Mucosa of rectum (tissue), 2 donors: ENCODE measurements around the gene GID8.

Experiments used
- H3K27ac ChIP-seq, 2 donors: one replicate each; pipeline ENCODE4 v1.7.0; 2013; ENCODE audit warnings: inconsistent platforms in 2 of 2, low read depth in 2 of 2, low read length in 2 of 2
- H3K27me3 ChIP-seq, 2 donors: one replicate each; pipeline ENCODE4 v1.7.0; 2013; ENCODE audit warnings: low read length in 2 of 2; ENCODE audit not compliant: control insufficient read depth in 2 of 2, insufficient read depth in 2 of 2
- H3K36me3 ChIP-seq, 2 donors: one replicate each; pipeline ENCODE4 v1.7.0; 2013; ENCODE audit warnings: low read length in 2 of 2; ENCODE audit not compliant: control insufficient read depth in 2 of 2, insufficient read depth in 2 of 2
- H3K4me1 ChIP-seq, 2 donors: one replicate each; pipeline ENCODE4 v1.7.0; 2013; ENCODE audit warnings: low read length in 2 of 2, mild to moderate bottlenecking in 1 of 2; ENCODE audit not compliant: control insufficient read depth in 2 of 2, insufficient read depth in 2 of 2
- H3K4me3 ChIP-seq, 2 donors: one replicate each; pipeline ENCODE4 v1.7.0; 2013; ENCODE audit warnings: low read length in 2 of 2
- H3K9ac ChIP-seq, 2 donors: one replicate each; pipeline ENCODE4 v1.7.0; 2013; ENCODE audit warnings: low read length in 2 of 2, low read depth in 1 of 2, mild to moderate bottlenecking in 1 of 2
- H3K9me3 ChIP-seq, 2 donors: one replicate each; pipeline ENCODE4 v1.7.0; 2013; ENCODE audit warnings: low read length in 2 of 2; ENCODE audit not compliant: control insufficient read depth in 2 of 2
- donor health status: healthy.
- donor health status: Normal muscosa, but diverticular disease.

Gene GID8

GRCh38 chr20:62995481-62995880 is 57.5 kb downstream of the GID8 start:
- no peaks in the 10 kb centered on the region for H3K36me3 ChIP-seq
- no peaks in the 10 kb centered on the region for H3K9me3 ChIP-seq
- no peaks in the 10 kb centered on the region for H3K4me1 ChIP-seq
- H3K27ac ChIP-seq = no peak overlapping the region
- no peak overlapping the region for H3K9ac ChIP-seq
- no peak overlapping the region for H3K4me3 ChIP-seq
- peaks cover 23 to 29% of the 10 kb centered on the region in 2 donors for H3K27me3 ChIP-seq

GRCh38 chr20:62995898-62996595 is 58.1 kb downstream of the GID8 start:
- no peak overlapping the region for H3K27ac ChIP-seq
- no peaks in the 10 kb centered on the region for H3K9me3 ChIP-seq
- H3K4me3 ChIP-seq = no peak overlapping the region
- no peaks in the 10 kb centered on the region for H3K36me3 ChIP-seq
- no peak overlapping the region for H3K9ac ChIP-seq
- H3K27me3 ChIP-seq = peaks cover 23 to 29% of the 10 kb centered on the region in 2 donors
- H3K4me1 ChIP-seq = no peaks in the 10 kb centered on the region

- Histone ChIP-seq H3K9ac (no peak overlapping the region), H3K27me3 (peaks cover 23 to 29% of the 10 kb centered on the region in 2 donors), H3K4me1 (no peaks in the 10 kb centered on the region), H3K27ac (no peak overlapping the region), H3K9me3 (no peaks in the 10 kb centered on the region), H3K36me3 (no peaks in the 10 kb centered on the region), H3K4me3 (no peak overlapping the region)
Measured at GRCh38 chr20:62996596-62996982, 58.6 kb downstream of the GID8 start.

- H3K9ac ChIP-seq = no peak overlapping the region
- H3K4me1 ChIP-seq = no peaks in the 10 kb centered on the region
- H3K4me3 ChIP-seq = no peak overlapping the region
- no peaks in the 10 kb centered on the region for H3K9me3 ChIP-seq
- H3K36me3 ChIP-seq = no peaks in the 10 kb centered on the region
- H3K27me3 ChIP-seq = peaks cover 19 to 29% of the 10 kb centered on the region in 2 donors
- no peak overlapping the region for H3K27ac ChIP-seq
Measured at GRCh38 chr20:62997417-62998035, 59.6 kb downstream of the GID8 start.
